Ishikawa (cell line): Measurements from ENCODE around the gene RNASEH2A.

ENCODE experiments used
- CEBPB ChIP-seq: IDR thresholded peaks from 2 replicates; pipeline ENCODE4 v1.6.1; 2012
- CREB1 ChIP-seq: IDR thresholded peaks from 2 replicates; pipeline ENCODE4 v1.6.1; 2012; ENCODE audit warnings: low read depth
- EGR1 ChIP-seq: IDR thresholded peaks from 2 replicates; pipeline ENCODE4 v1.6.1; 2012
- EP300 ChIP-seq: IDR thresholded peaks from 2 replicates; pipeline ENCODE4 v1.6.1; 2012; ENCODE audit warnings: borderline replicate concordance
- FOXM1 ChIP-seq: IDR thresholded peaks from 2 replicates; pipeline ENCODE4 v1.6.1; 2012; ENCODE audit warnings: low read depth, borderline replicate concordance
- NFIC ChIP-seq: IDR thresholded peaks from 2 replicates; pipeline ENCODE4 v1.6.1; 2012
- RAD21 ChIP-seq: IDR thresholded peaks from 2 replicates; pipeline ENCODE4 v1.6.1; 2012; ENCODE audit warnings: low read depth
- TAF1 ChIP-seq: IDR thresholded peaks from 2 replicates; pipeline ENCODE4 v1.6.1; 2012; ENCODE audit warnings: low read depth, mild to moderate bottlenecking
- TCF12 ChIP-seq: IDR thresholded peaks from 2 replicates; pipeline ENCODE4 v1.6.1; 2012; ENCODE audit warnings: low read depth
- TEAD4 ChIP-seq: IDR thresholded peaks from 2 replicates; pipeline ENCODE4 v1.6.1; 2012
- YY1 ChIP-seq: IDR thresholded peaks from 2 replicates; pipeline ENCODE4 v1.6.1; 2012; ENCODE audit warnings: low read depth
- ZBTB7A ChIP-seq: IDR thresholded peaks from 2 replicates; pipeline ENCODE4 v1.6.1; 2012; ENCODE audit warnings: low read depth
- TF ChIP-seq, protein P1 (sequence below): IDR thresholded peaks from 2 replicates; pipeline ENCODE4 v1.6.1; 2012
- TF ChIP-seq, protein P2 (sequence below): IDR thresholded peaks from 2 replicates; pipeline ENCODE4 v1.6.1; 2012; ENCODE audit warnings: low read depth, mild to moderate bottlenecking
- TF ChIP-seq, protein P3 (sequence below): IDR thresholded peaks from 2 replicates; pipeline ENCODE4 v1.6.1; 2012

RNASEH2A gene

DNA sequence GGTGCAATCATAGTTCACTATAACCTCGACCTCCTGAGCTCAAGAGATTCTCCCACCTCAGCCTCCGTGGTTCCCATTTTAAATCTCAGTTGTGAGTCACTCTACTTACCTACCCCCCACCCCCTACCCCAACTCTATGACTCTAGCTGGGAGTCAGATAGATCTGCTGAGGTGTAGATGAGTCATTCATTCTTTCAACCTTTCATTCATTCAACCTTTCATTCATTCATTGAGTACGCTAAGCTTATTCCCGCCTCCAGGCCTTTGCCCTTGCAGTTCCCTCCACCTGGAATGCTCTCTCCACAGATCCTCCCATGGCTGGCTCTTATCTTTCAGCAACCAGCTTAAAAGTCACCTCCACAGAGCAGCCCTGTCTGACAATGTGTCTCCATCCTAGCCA is 30.8 kb downstream of the RNASEH2A start:
- TF ChIP-seq, protein P1, sequence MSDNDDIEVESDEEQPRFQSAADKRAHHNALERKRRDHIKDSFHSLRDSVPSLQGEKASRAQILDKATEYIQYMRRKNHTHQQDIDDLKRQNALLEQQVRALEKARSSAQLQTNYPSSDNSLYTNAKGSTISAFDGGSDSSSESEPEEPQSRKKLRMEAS = no peak
- TF ChIP-seq, protein P2, sequence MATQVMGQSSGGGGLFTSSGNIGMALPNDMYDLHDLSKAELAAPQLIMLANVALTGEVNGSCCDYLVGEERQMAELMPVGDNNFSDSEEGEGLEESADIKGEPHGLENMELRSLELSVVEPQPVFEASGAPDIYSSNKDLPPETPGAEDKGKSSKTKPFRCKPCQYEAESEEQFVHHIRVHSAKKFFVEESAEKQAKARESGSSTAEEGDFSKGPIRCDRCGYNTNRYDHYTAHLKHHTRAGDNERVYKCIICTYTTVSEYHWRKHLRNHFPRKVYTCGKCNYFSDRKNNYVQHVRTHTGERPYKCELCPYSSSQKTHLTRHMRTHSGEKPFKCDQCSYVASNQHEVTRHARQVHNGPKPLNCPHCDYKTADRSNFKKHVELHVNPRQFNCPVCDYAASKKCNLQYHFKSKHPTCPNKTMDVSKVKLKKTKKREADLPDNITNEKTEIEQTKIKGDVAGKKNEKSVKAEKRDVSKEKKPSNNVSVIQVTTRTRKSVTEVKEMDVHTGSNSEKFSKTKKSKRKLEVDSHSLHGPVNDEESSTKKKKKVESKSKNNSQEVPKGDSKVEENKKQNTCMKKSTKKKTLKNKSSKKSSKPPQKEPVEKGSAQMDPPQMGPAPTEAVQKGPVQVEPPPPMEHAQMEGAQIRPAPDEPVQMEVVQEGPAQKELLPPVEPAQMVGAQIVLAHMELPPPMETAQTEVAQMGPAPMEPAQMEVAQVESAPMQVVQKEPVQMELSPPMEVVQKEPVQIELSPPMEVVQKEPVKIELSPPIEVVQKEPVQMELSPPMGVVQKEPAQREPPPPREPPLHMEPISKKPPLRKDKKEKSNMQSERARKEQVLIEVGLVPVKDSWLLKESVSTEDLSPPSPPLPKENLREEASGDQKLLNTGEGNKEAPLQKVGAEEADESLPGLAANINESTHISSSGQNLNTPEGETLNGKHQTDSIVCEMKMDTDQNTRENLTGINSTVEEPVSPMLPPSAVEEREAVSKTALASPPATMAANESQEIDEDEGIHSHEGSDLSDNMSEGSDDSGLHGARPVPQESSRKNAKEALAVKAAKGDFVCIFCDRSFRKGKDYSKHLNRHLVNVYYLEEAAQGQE = no peak
- TF ChIP-seq YY1 (no peak), EP300 (no peak), CREB1 (no peak), ZBTB7A (no peak), FOXM1 (no peak), TEAD4 (no peak), RAD21 (no peak), TAF1 (no peak), TCF12 (no peak), NFIC (no peak), CEBPB (no peak), EGR1 (no peak)
- TF ChIP-seq, protein P3, sequence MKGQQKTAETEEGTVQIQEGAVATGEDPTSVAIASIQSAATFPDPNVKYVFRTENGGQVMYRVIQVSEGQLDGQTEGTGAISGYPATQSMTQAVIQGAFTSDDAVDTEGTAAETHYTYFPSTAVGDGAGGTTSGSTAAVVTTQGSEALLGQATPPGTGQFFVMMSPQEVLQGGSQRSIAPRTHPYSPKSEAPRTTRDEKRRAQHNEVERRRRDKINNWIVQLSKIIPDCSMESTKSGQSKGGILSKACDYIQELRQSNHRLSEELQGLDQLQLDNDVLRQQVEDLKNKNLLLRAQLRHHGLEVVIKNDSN = no peak

DNA sequence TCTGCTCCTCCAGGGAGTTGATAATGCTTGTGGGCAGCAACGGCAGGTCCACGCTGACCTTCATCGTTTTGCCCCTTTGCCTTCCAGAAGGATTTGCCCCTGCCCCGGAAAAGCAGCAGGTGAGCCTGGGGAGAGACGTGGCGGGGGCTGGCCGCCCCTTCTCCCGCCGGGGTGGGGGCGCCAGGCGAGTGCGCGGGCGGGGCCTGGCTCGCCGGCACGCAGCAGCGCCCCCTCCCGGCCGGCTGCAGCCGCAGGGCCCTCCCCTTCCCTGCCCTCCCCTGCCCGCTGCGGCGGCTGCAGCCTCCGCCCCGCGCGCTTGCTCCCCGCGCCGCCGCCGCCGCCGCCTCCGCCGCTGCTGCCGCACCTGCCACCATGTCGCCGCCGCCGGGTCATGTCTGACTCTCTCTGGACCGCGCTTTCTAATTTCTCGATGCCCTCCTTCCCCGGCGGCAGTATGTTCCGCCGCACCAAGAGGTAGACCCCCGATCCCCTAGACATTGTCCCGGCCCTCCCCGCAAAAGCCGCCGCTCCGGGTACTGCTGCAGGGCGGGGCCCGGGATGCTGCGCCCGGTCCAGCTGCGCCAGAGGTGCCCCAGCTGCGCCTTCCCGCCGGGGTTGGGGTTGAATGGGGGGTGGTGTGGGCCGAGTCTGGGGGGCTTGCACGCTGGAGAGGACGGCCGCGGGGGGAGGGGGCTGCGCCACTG is 31.9 kb downstream of the RNASEH2A start, which contains the start of gene MAST1:
Gene MAST1 (plus strand): TSS at position 334 of the 704 bp plus-strand sequence. CDS start 58 bp downstream, at position 392.
- TF ChIP-seq ZBTB7A (peak; percentile 98), EP300 (peak; percentile 28; the same call in 1 of the 2 replicates), YY1 (0 out of 2 replicates have a peak, but pooled peaks have one; percentile 11)
- TF ChIP-seq, protein P2 = no peak

DNA sequence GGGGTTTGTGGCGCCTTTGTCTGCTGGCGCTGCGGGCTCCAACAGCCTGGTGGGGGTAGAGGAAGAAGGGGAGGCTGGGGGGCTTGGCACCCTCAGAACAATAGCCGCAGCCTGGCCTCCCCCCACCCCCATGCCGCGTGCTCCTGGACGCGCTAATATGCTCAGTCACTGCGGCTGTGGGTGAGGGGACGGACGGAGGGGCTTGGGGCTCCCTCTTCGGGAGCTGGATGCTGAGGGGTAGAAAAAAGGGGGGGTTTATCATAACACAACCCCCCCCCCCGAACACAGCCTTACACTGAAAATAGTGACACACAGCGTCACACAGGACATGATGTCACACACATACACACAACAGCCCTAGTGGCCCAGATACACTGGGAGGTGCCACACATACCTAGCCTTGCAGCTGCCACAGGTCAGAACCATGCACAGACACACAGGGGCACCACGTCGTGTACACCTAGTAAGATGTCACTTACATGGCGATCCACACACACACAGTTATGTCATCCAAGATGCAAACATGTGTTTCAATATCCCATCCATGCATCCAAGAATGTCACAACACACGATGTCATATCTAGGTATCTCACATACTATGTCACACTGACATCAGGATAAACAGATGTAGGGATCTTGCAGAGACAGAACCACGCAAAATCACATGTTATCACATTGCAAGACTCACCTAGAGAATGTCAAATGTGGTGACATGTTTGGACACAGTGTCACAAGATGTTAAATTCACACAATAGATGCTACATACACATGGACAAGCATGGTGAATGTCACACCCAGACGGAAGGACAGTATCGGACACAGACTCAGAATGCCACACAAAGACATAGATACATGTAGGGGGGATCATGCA is 32.7 kb downstream of the RNASEH2A start:
- TF ChIP-seq EP300 = no peak
- TF ChIP-seq CEBPB = no peak
- no peak for TF ChIP-seq EGR1
- TF ChIP-seq TEAD4 = no peak
- no peak for TF ChIP-seq TCF12
- no peak for TF ChIP-seq TAF1
- TF ChIP-seq, protein P3 = no peak
- no peak; the same call in 1 of the 2 replicates for TF ChIP-seq ZBTB7A
- no peak for TF ChIP-seq CREB1
- TF ChIP-seq RAD21 = no peak

DNA sequence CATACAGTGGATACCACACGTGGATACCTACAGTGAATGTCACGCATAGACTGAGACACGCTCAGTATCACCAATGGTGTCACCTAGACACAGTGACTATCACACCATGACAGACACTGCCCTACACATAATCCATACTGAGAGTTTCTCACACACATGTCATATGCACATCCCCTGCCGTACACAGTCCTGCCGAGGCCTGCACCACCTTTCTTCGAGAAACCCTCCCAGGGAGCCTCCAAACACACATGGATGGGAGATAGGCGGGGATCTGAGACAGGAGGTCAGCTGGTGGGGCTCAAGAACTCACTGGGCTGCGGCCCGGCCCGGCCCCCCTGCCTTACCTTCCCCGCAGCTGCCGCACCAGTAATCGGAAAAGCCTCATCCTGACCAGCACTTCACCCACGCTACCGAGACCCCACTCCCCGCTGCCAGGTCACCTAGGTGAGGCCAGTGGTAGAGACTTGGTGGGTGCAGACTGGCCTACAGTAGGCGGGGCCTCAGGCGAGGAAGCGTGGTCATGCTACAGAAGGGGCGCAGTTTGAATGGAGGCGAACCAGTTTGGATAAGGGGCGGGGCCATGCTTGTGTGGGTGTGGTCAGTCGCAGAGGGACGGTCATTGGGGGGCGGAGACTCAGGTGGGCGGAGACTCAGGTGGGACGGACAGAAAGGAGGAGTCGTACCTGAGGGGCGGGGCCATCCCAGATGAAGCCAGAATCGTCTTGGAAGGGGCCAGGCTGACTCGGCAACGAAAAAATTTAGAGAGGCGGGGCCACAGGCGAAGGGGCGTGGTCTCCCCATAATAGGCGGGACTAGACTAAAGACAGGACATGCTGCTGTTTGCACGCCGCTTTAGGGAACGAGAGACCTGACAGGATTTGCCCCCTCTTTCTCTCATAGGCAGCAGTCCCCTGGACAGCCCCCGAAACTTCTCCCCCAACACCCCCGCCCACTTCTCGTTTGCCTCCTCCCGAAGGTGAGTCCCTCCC is 34.0 kb downstream of the RNASEH2A start:
- TF ChIP-seq FOXM1 (no peak), TCF12 (no peak), ZBTB7A (peak; percentile 28; the same call in 1 of the 2 replicates)

DNA sequence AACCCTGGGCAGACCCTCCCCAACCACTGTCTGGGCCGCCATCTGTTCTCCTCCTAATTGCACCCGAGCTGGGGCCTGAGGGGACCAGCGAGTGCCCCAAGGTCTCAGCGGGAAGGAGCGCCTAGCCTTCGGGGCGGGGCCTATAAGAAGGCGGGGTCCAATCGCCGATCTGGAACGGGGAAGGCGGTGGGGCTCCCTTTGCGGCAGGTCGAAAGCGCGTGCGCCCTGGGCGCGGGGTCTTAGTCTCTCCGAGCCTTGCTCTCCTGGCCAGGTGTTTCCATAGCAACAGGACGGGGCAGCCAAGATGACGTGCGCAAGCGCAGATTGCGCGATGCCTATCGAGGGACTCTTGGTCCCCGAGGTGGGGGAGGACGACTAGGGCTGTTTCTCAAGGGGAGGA is 34.7 kb downstream of the RNASEH2A start:
- no peak for TF ChIP-seq TEAD4
- TF ChIP-seq, protein P1 = 0 out of 2 replicates have a peak, but pooled peaks have one; percentile 9
